ENCODE measurements around the gene PEX10.
"Not testable (repeated sequence)": the region's sequence is repeated elsewhere in the genome, so short reads cannot be mapped to it uniquely, and the experiment has no call there.

Gene PEX10

GRCh38 chr1:2445162-2445822 is 32.9 kb upstream of the PEX10 start:
- DNase-seq, result peak in 6 of 42 donors; percentile 27 to 62 (median 46)
- intact Hi-C loops (cut with DNase I), result no loop called here

DNA sequence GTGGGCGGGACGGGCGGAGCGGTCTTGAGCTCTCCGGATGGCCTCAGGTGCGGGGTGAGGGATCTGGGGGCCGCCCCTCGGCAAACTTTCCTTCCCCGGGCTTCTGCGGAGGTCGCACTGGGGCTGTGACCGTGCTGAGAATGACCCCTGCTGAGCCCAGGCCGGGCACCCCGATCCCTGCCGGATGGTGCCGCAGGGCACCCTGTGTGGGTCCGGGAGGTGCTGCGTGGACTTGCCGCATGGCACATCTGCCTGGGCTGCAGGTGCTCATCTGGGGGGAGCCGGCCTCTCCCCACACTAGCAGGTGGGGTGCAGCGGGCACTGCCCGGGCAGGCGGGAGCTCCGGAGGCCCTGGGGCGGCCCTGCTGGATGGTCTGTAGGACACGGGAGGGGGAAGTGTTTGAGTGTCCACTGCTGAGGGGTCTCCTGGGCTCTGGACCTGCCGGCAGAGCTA is 31.8 kb upstream of the PEX10 start:
- DNase-seq, result no peak
- intact Hi-C loops (cut with DNase I), result no loop called here

DNA sequence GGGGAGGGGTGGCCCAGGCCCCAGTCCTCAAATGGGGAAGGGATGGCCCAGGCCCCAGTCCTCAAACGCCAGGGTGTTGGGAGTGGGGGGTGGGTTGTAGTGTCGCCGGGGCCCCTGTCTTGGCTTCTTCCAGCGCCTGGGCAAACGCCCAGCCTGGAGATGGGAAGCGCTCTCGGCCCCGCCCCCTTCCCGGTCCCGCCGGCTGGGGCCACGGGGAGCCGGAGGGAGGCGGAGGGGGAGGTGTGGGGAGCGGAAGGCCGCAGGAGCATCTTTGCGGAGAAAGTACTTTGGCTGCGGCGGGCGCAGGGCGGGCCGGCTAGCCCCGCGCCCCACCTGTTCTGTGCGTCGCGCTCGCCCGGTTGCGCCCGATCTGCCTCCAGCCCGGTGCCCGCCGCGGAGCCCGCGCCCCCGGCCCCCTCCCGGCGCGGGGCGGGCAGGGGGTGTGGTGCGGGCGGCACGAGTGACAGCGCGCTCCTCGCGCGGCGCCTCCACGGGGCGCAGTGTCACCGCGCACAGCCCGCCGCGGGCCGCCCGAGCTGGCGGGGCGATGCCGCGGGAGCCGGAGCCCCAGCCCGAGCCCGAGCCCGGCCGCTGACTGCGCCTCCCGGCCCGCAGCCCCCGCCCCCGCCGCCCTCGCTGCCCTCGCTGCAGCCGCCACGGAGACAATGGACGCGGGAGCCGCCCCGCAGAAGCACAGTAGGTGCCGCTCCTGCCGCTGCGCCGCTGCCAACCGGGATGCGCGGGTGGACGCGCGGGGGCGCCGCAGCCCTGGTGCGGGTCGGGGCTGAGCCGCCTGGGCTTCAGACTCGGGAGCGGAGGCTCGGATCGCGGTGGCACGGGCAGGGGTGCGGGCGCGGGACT is 31.1 kb upstream of the PEX10 start:
- intact Hi-C loops (cut with DNase I), result no loop called here
- DNase-seq, result peak; percentile 41 to 91 (median 82)

- DNase-seq, result no peak
- intact Hi-C loops (cut with DNase I), result no loop called here
Measured at GRCh38 chr1:2442661-2443060, 30.3 kb upstream of the PEX10 start.

DNA sequence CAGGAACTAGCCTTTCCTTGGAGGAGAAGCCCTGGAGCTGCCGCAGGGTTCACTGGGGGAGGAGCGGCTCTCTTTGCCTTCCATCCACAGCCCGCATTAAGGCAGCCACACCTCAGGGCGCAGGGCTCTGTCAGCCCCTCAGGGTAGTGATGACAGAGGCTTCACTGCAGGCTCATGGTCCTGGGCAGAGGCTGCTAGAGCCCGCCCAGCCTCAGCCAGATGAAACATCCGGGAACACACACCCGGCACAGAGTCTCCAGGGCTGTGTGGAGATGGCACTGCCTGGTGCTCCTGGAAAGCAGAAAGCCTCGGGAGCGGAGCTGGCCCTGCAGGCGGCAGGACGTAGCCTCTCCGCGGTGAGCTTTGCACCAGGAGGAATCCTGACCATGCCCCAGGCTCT is 29.4 kb upstream of the PEX10 start:
- peak in 22 of 42 donors; percentile 27 to 79 (median 61) for DNase-seq
- intact Hi-C loops (cut with DNase I), result no loop called here

GRCh38 chr1:2440346-2440745 is 28.0 kb upstream of the PEX10 start:
- intact Hi-C loops (cut with DNase I), result not testable (repeated sequence)
- peak in 1 of 42 donors; percentile 23 for DNase-seq

- DNase-seq, result no peak
- intact Hi-C loops (cut with DNase I), result no loop called here
Measured at GRCh38 chr1:2439369-2439768, 27.0 kb upstream of the PEX10 start.

GRCh38 chr1:2438641-2439040 is 26.3 kb upstream of the PEX10 start:
- intact Hi-C loops (cut with DNase I), result no loop called here
- DNase-seq, result no peak

DNA sequence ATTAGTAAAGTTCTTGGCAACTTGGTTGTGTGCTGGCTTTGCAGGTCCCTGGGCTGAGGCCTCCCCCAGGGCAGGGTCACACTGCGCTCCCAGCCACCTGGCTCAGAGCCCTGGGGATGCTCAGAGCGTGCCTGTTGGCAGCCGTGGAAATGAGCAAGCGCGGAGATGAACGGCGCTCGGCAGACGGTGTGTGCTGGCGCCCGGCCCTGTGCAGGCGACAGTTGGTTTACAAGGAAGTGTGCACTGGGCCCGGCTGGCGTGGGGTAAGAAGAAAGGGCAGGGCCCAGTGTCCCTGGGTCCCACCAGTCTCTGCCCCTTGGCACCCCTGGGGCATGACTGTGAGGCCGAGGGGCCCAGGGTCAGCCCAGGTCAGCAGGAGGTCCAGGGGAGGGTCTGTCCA is 25.7 kb upstream of the PEX10 start:
- DNase-seq, result no peak
- intact Hi-C loops (cut with DNase I), result no loop called here

GRCh38 chr1:2437617-2438016 is 25.3 kb upstream of the PEX10 start:
- intact Hi-C loops (cut with DNase I), result no loop called here
- DNase-seq, result no peak

GRCh38 chr1:2436876-2437275 is 24.5 kb upstream of the PEX10 start:
- intact Hi-C loops (cut with DNase I), result no loop called here
- DNase-seq, result no peak

DNA sequence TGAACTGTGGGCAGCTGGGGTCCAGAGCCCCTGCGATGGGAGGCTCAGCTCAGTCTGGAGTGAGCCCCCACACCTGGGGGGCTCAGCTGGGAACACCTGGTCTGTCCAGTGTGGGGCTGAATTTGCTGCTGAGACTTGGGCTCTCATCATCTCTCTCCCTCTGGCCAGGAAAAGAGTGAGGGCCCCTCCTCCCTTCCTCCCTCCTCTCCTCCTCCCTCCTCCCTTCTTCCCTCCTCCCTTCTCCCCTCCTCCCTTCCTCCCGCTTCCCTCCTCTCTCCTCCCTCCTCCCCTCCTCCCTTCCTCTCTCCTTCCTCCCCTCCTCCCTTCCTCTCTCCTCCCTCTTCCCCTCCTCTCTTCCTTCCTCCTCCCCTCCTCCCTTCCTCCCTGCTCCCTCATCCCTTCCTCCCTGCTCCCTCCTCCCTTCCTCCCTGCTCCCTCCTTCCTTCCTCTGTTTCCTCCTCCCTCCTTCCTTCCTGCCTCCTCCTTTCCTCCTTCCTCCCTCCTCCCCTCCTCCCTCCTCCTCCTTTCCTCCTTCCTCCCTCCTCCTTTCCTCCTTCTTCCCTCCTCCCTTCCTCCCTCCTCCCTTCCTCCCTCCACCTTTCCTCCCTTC is 23.5 kb upstream of the PEX10 start:
- intact Hi-C loops (cut with DNase I), result no loop called here
- DNase-seq, result no peak

GRCh38 chr1:2435091-2435490 is 22.7 kb upstream of the PEX10 start:
- intact Hi-C loops (cut with DNase I), result no loop called here
- no peak for DNase-seq

DNA sequence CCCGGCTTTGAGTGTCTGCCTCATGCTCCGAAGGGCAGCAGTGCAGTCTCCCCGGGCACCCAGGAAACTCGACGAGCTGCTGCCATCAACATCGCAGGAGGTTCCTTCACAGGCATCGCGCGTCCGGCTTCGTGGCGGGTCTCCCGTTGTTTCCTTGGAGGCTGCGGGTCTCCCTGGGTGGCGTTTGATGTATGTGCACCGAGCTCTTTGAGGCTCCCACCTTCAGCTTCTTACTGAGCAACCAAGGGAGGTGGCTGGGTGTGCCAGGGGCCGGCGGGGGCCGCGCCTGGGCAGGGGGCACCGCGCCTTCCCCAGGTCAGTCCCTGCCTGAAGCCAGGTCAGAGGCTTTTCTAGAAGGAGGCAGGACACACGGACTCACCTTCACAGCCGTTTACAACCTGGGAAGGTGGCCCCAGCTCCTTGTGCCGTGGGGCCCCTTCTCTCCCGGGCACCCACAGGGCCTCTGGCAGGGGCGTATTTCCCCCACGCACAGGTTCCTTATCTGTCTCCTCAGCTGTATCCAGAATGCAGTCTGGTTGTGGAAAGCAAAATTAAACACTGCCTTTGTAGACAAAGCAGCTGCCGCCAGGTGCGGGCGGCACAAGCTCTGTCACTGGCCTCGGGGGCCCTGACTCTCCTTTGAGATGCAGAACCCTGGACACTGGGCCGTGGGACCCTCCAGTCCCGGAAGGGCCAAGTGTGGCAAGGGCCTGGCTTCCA is 21.7 kb upstream of the PEX10 start:
- intact Hi-C loops (cut with DNase I), result no loop called here
- no peak for DNase-seq

- DNase-seq, result no peak
- intact Hi-C loops (cut with DNase I), result no loop called here
Measured at GRCh38 chr1:2433196-2433595, 20.8 kb upstream of the PEX10 start.

- intact Hi-C loops (cut with DNase I), result no loop called here
- DNase-seq, result no peak
Measured at GRCh38 chr1:2432441-2432844, 20.1 kb upstream of the PEX10 start.

- intact Hi-C loops (cut with DNase I), result no loop called here
- DNase-seq, result no peak
Measured at GRCh38 chr1:2431518-2431917, 19.2 kb upstream of the PEX10 start.

GRCh38 chr1:2431103-2431502 is 18.7 kb upstream of the PEX10 start:
- DNase-seq, result no peak
- intact Hi-C loops (cut with DNase I), result no loop called here

- intact Hi-C loops (cut with DNase I), result no loop called here
Measured at GRCh38 chr1:2430592-2430973, 18.2 kb upstream of the PEX10 start.

More at GRCh38 chr1:2430592-2430973, 18.2 kb upstream of the PEX10 start:
- DNase-seq, result no peak
